Kidney epithelial cell (primary cell): ENCODE measurements around the gene SPRED2. TPM values are rescaled to one million over a fixed set of nuclear protein-coding genes. Genes with fewer than 3 reads are reported as not detected.

ENCODE experiments used
- DNase-seq: peaks from one replicate; pipeline ENCODE4 v3.0.0-alpha.2; 2010; ENCODE audit warnings: low read depth
- H3K27me3 ChIP-seq: 2 replicates; pipeline ENCODE4 v1.6.0; 2011; ENCODE audit warnings: low read length; ENCODE audit not compliant: control insufficient read depth, insufficient read depth
- H3K36me3 ChIP-seq: 2 replicates; pipeline ENCODE4 v1.5.1; 2011; ENCODE audit warnings: low read length; ENCODE audit not compliant: control insufficient read depth, insufficient read depth
- H3K4me3 ChIP-seq: 2 replicates; pipeline ENCODE4 v1.5.1; 2011; ENCODE audit warnings: low read depth, mild to moderate bottlenecking, control low read depth, low read length
- CTCF ChIP-seq: IDR thresholded peaks from 2 replicates; pipeline ENCODE4 v1.5.1; 2011; ENCODE audit warnings: mild to moderate bottlenecking, moderate library complexity, low read length, control low read depth, inconsistent platforms; ENCODE audit not compliant: insufficient read depth, poor library complexity, severe bottlenecking
- total RNA-seq: library from RNA; depleted of rRNA; stranded (reverse); fragments of >200 nt; gene quantifications from 2 replicates; pipeline ENCODE4 v1.2.3, GENCODE V29; 2015

Gene SPRED2
- total RNA-seq, 1 donor from 2014 or later: 18.4 TPM

DNA sequence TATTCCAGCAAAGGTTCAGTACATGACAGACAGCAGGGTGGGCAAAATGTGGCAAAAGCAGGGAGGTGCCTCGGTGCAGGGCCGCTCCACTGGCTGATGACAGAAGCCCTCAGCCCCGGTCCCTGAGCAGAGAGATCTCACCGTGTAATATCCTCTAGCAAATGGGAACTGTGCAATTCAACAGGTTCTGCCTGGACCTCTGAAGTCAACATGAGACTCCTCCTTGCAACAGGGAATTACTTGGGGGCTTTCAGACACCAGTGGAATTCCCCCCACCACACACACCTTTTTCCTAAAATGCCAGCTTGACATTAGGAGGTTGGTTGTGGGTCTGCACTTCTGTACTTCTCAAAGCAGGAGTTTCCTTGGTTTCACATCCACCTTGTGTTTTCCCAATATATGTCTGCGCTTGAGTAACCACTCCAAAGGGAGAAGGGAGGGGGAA, 50.8 kb downstream of the SPRED2 start:
- DNase-seq: no peak
- no peak for TF ChIP-seq CTCF
- Histone ChIP-seq H3K27me3 (no peaks in the 10 kb centered on the region), H3K36me3 (no peaks in the 10 kb centered on the region), H3K4me3 (no peak overlapping the region)

- Histone ChIP-seq H3K27me3 (no peaks in the 10 kb centered on the region), H3K36me3 (no peaks in the 10 kb centered on the region), H3K4me3 (no peak overlapping the region)
- TF ChIP-seq CTCF: no peak
- DNase-seq: no peak
Measured at GRCh38 chr2:65380255-65380654, 52.1 kb downstream of the SPRED2 start.

GRCh38 chr2:65379721-65380171, 52.7 kb downstream of the SPRED2 start:
- Histone ChIP-seq H3K4me3 (no peak overlapping the region), H3K36me3 (no peaks in the 10 kb centered on the region), H3K27me3 (no peaks in the 10 kb centered on the region)
- DNase-seq: no peak
- no peak for TF ChIP-seq CTCF

GRCh38 chr2:65379223-65379622, 53.2 kb downstream of the SPRED2 start:
- H3K4me3 ChIP-seq: no peak overlapping the region
- no peaks in the 10 kb centered on the region for H3K36me3 ChIP-seq
- DNase-seq: no peak
- no peak for TF ChIP-seq CTCF
- H3K27me3 ChIP-seq: no peaks in the 10 kb centered on the region

GRCh38 chr2:65378290-65378689, 54.1 kb downstream of the SPRED2 start:
- Histone ChIP-seq H3K27me3 (no peaks in the 10 kb centered on the region), H3K36me3 (no peaks in the 10 kb centered on the region), H3K4me3 (no peak overlapping the region)
- no peak for DNase-seq
- TF ChIP-seq CTCF: no peak

DNA sequence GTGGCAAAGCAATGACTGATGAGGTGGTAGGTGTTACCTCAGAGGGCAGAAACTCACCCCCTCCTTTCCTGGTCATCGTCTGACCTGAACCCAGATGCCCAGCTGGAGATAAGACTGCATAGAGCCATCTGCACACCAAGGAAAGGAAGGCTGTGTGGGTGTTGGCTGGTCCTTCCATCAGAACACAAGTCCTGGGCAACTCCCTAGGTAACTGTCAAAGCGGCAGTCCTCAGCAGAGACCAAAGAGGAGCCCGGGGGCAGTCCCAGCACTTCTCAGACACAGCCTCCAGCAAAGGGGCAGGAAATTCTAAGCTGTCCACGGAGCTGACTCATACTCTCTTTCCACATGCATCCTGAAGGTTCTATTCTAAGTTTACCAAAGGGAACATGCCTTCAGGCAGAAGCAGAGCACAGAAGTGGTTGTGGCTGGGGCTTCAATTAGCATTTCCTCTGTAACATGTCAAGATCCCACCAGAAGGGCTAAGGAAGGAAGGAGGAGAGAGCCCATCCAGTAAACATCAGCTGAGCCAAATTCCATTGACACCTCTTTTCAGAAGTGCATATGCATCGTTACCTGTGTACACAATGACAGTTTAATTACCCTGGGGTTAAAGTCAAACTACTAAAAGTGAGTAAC, 54.7 kb downstream of the SPRED2 start:
- no peaks in the 10 kb centered on the region for H3K27me3 ChIP-seq
- peak; percentile 65 for DNase-seq
- no peak overlapping the region for H3K4me3 ChIP-seq
- no peaks in the 10 kb centered on the region for H3K36me3 ChIP-seq
- TF ChIP-seq CTCF: no peak
